ENCODE measurements around the gene CHST12.

The CHST12 gene

DNA sequence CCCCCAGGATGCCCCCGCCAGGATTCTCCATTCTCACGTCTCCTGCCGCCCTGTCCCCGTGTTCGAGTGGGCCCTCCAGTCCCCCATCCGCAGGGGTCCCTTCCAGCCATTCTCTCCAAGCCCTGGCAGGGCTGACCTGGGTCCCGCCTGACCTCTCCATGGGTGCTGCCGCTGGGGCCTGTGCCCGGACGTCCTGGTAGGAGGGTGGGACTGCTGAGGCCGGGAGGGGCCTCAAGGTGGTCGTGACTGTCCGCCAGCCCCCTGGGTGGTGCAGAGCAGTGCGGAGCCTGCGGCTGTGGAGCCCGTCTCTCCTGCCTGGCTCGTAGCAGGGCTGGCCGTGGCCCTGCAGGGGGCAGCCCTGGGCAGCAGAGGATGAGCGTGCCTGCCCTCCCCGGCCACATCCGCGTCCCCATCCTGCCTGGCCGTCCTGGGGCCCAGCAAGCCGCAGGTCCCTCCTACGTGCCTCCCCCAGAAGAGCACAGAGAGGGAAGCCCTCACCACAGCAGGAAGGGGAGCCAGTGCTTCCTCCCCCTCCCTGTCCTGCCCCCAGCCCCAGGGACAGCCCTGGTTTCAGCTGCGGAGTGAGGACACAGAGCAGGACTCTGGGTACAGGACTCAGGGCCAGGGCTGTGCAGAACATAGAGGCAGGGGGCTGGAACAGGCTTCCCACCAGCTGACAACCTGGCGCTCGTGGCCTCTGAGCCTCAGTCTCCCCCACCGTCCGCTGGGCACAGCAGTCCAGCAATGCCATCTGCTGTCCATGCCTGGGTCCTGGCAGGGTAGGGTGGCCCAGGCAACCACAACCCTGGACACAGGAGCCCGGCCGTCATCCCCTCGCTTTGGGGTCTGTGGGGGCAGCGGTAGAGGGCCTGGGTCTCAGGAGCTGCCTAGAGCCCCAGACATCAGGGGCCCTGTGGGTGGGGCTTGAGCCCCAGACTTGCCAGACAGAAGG is 74.3 kb downstream of the CHST12 start:
- Histone ChIP-seq H3K27me3 (replicated peaks in 2 of 5; ENCODE audit: control insufficient read depth in 4 of 5, insufficient read depth in 5 of 5, low read length in 4 of 5) (no peaks in the 10 kb centered on the region), H3K9me3 (ENCODE audit: control extremely low read depth in 1 of 5, control insufficient read depth in 4 of 5, insufficient read depth in 2 of 5, low read depth in 1 of 5, low read length in 4 of 5) (no peaks in the 10 kb centered on the region), H3K4me3 (ENCODE audit: control insufficient read depth in 1 of 7, extremely low read depth in 1 of 7, insufficient read depth in 4 of 7, low read depth in 2 of 7, low read length in 6 of 7) (peak overlapping the region in 4 of 7 experiments; percentile 44 to 62 (median 50)), H3K36me3 (ENCODE audit: control insufficient read depth in 4 of 4, insufficient read depth in 4 of 4, low read length in 3 of 4) (no peaks in the 10 kb centered on the region), H3K27ac (ENCODE audit: insufficient read depth in 1 of 2, low read depth in 1 of 2, low read length in 2 of 2, poor library complexity in 1 of 2, severe bottlenecking in 2 of 2) (no peak overlapping the region), H3K4me1 (ENCODE audit: control extremely low read depth in 1 of 4, control insufficient read depth in 4 of 4, insufficient read depth in 4 of 4, low read length in 3 of 4) (peaks cover 0 to 29% (median 21%) of the 10 kb centered on the region in 4 experiments)
- ChIA-PET POLR2A (interaction anchor here (0.6 to 0.8 kb wide), 3 partner anchors 31 to 52 kb away, joined by 3 to 4 read pairs (median 3); no protein-coding TSS in a partner anchor), CTCF (interaction anchor here (0.7 to 3.2 kb wide), 14 partner anchors 10 to 181 kb away, joined by 3 to 11 read pairs (median 4); no protein-coding TSS in a partner anchor)
- 20% methylated on average over 32 of the region's 34 CpGs for WGBS (ENCODE audit: insufficient coverage)
- DNase-seq = peak; percentile 71 to 92 (median 89)

DNA sequence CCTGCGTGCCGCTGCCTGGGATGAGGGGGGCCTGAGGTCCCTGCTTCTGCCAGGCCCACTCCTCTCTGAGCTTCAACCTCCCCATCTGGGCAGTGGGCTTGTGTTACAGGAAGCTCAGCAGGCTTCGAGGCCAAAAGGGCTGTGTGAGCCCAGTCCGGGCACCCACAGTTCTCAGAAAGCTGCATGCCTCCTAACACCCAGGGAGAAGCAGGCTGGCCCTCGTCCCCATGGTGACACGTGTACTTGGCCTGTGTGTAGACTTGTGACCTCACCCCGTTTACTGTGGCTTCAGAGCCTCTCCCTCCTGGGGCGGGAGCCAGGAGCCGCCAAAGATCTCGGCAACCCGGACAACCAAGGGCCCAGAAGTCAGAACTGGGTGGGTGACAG is 75.0 kb downstream of the CHST12 start:
- Histone ChIP-seq H3K27ac (ENCODE audit: insufficient read depth in 1 of 2, low read depth in 1 of 2, low read length in 2 of 2, poor library complexity in 1 of 2, severe bottlenecking in 2 of 2) (no peak overlapping the region), H3K36me3 (ENCODE audit: control insufficient read depth in 4 of 4, insufficient read depth in 4 of 4, low read length in 3 of 4) (no peaks in the 10 kb centered on the region), H3K27me3 (replicated peaks in 2 of 5; ENCODE audit: control insufficient read depth in 4 of 5, insufficient read depth in 5 of 5, low read length in 4 of 5) (no peaks in the 10 kb centered on the region), H3K9me3 (ENCODE audit: control extremely low read depth in 1 of 5, control insufficient read depth in 4 of 5, insufficient read depth in 2 of 5, low read depth in 1 of 5, low read length in 4 of 5) (peaks cover 0 to 4% (median 0%) of the 10 kb centered on the region in 5 experiments), H3K4me1 (ENCODE audit: control extremely low read depth in 1 of 4, control insufficient read depth in 4 of 4, insufficient read depth in 4 of 4, low read length in 3 of 4) (peaks cover 0 to 29% (median 21%) of the 10 kb centered on the region in 4 experiments), H3K4me3 (ENCODE audit: control insufficient read depth in 1 of 7, extremely low read depth in 1 of 7, insufficient read depth in 4 of 7, low read depth in 2 of 7, low read length in 6 of 7) (peak overlapping the region in 1 of 7 experiments; percentile 62)
- CTCF ChIA-PET = interaction anchor here (0.7 to 3.2 kb wide), 14 partner anchors 10 to 180 kb away, joined by 3 to 11 read pairs (median 4); no protein-coding TSS in a partner anchor
- POLR2A ChIA-PET = interaction anchor here (0.6 to 1.1 kb wide), 4 partner anchors 30 to 52 kb away, joined by 3 to 4 read pairs (median 4); no protein-coding TSS in a partner anchor
- WGBS (ENCODE audit: insufficient coverage) = 42% methylated on average over 8 of the region's 11 CpGs
- peak; percentile 14 to 71 (median 61) for DNase-seq

DNA sequence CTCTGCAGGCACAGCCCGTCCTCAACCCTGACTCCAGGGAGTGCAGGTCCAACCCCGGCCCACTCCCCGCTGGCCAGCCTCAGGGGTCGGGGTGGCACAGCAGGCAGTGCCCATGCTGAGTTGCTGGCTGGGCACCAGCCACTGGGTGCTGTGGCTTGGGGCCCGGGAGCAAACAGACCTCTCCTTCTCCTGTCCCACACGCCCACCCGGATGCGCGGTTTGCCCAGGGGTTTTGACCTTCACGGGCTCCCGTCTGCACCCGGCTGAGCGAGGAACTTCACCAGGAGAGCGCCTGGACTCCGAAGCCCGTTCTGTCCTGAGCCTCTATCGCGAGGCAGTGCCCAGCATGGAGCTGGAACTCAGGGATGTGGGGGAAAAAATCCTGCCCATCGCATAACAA is 75.4 kb downstream of the CHST12 start:
- no peaks in the 10 kb centered on the region for H3K27me3 ChIP-seq (replicated peaks in 2 of 5; ENCODE audit: control insufficient read depth in 4 of 5, insufficient read depth in 5 of 5, low read length in 4 of 5)
- no peak overlapping the region for H3K4me3 ChIP-seq (ENCODE audit: control insufficient read depth in 1 of 7, extremely low read depth in 1 of 7, insufficient read depth in 4 of 7, low read depth in 2 of 7, low read length in 6 of 7)
- WGBS (ENCODE audit: insufficient coverage) = 86% methylated on average over 5 of the region's 19 CpGs
- peaks cover 0 to 29% (median 21%) of the 10 kb centered on the region in 4 experiments for H3K4me1 ChIP-seq (ENCODE audit: control extremely low read depth in 1 of 4, control insufficient read depth in 4 of 4, insufficient read depth in 4 of 4, low read length in 3 of 4)
- no peak for DNase-seq
- H3K27ac ChIP-seq (ENCODE audit: insufficient read depth in 1 of 2, low read depth in 1 of 2, low read length in 2 of 2, poor library complexity in 1 of 2, severe bottlenecking in 2 of 2) = no peak overlapping the region
- H3K36me3 ChIP-seq (ENCODE audit: control insufficient read depth in 4 of 4, insufficient read depth in 4 of 4, low read length in 3 of 4) = no peaks in the 10 kb centered on the region
- peaks cover 0 to 4% (median 0%) of the 10 kb centered on the region in 5 experiments for H3K9me3 ChIP-seq (ENCODE audit: control extremely low read depth in 1 of 5, control insufficient read depth in 4 of 5, insufficient read depth in 2 of 5, low read depth in 1 of 5, low read length in 4 of 5)
- ChIA-PET POLR2A (interaction anchor here (0.7 to 1.1 kb wide), 2 partner anchors 32 to 51 kb away, joined by 3 to 4 read pairs; no protein-coding TSS in a partner anchor), CTCF (interaction anchor here (0.9 to 3.2 kb wide), 11 partner anchors 9 to 180 kb away, joined by 3 to 11 read pairs (median 4); no protein-coding TSS in a partner anchor)

DNA sequence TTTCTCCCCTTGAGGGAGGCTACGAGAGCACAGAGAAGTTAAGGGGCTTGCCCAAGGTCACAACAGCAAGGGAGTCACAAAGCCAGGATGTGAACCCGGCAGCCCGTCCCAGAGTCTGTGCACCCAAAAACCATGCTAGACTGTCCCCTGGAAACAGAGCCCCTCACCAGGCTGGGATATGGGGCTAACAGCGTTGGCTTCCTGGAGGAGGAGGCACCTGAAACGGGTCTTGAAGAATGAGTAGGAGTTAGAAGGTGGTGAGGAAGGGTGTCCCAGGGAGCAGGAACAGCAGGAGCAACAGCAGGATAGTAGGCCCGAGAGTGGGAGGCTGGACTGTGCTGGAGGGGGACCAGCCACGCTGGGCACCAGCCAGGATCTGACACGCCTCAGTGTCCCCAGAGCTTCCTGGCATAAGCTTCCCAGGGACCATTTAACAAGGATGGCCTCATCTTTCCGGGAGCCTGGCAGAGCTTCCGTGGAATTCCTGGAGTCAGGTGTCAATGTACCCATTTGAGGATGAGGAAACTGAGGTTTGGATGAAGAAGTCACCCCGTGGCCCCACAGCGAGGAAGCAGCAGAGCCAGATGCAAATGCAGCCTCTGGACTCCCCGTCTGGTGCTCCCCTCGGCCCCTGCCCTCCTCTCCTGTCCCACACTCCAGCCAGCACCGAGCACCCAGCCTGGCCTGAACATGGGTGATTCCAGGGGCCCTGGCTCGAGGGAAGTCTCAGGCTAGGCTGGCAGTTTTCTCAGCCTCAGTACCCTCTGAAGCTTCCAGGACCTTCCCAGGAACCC is 76.1 kb downstream of the CHST12 start:
- peaks cover 0 to 25% (median 21%) of the 10 kb centered on the region in 4 experiments for H3K4me1 ChIP-seq (ENCODE audit: control extremely low read depth in 1 of 4, control insufficient read depth in 4 of 4, insufficient read depth in 4 of 4, low read length in 3 of 4)
- no peaks in the 10 kb centered on the region for H3K36me3 ChIP-seq (ENCODE audit: control insufficient read depth in 4 of 4, insufficient read depth in 4 of 4, low read length in 3 of 4)
- POLR2A ChIA-PET = interaction anchor here (1.1 kb wide), 1 partner anchor 32 kb away, joined by 4 read pairs; no protein-coding TSS in a partner anchor
- CTCF ChIA-PET = interaction anchor here (1.0 to 3.2 kb wide), 11 partner anchors 9 to 129 kb away, joined by 3 to 11 read pairs (median 4); no protein-coding TSS in a partner anchor
- H3K27ac ChIP-seq (ENCODE audit: insufficient read depth in 1 of 2, low read depth in 1 of 2, low read length in 2 of 2, poor library complexity in 1 of 2, severe bottlenecking in 2 of 2) = no peak overlapping the region
- no peak overlapping the region for H3K4me3 ChIP-seq (ENCODE audit: control insufficient read depth in 1 of 7, extremely low read depth in 1 of 7, insufficient read depth in 4 of 7, low read depth in 2 of 7, low read length in 6 of 7)
- 92% methylated on average over 15 of the region's 16 CpGs for WGBS (ENCODE audit: insufficient coverage)
- no peak for DNase-seq
- peaks cover 0 to 4% (median 0%) of the 10 kb centered on the region in 5 experiments for H3K9me3 ChIP-seq (ENCODE audit: control extremely low read depth in 1 of 5, control insufficient read depth in 4 of 5, insufficient read depth in 2 of 5, low read depth in 1 of 5, low read length in 4 of 5)
- no peaks in the 10 kb centered on the region for H3K27me3 ChIP-seq (replicated peaks in 2 of 5; ENCODE audit: control insufficient read depth in 4 of 5, insufficient read depth in 5 of 5, low read length in 4 of 5)

DNA sequence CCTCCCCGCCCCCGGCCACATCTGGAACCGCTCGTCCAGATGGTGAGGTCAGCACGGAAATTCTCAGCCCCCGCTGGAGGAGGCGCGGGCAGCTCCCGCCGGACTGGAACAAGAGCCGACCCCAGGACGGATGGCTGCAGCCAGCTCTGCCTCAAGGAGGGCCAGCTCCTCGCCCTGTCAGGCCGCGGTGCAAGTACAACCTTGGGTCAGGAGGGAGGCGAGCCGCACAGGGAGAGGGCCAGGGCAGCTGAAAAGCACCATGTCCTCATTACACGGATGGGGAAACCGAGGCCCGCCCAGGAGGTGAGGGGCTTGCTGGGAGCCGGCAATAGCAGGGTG is 76.6 kb downstream of the CHST12 start:
- Histone ChIP-seq H3K4me3 (ENCODE audit: control insufficient read depth in 1 of 7, extremely low read depth in 1 of 7, insufficient read depth in 4 of 7, low read depth in 2 of 7, low read length in 6 of 7) (no peak overlapping the region), H3K36me3 (ENCODE audit: control insufficient read depth in 4 of 4, insufficient read depth in 4 of 4, low read length in 3 of 4) (no peaks in the 10 kb centered on the region), H3K27me3 (replicated peaks in 2 of 5; ENCODE audit: control insufficient read depth in 4 of 5, insufficient read depth in 5 of 5, low read length in 4 of 5) (no peaks in the 10 kb centered on the region), H3K4me1 (ENCODE audit: control extremely low read depth in 1 of 4, control insufficient read depth in 4 of 4, insufficient read depth in 4 of 4, low read length in 3 of 4) (peaks cover 0 to 31% (median 21%) of the 10 kb centered on the region in 4 experiments), H3K27ac (ENCODE audit: insufficient read depth in 1 of 2, low read depth in 1 of 2, low read length in 2 of 2, poor library complexity in 1 of 2, severe bottlenecking in 2 of 2) (no peak overlapping the region), H3K9me3 (ENCODE audit: control extremely low read depth in 1 of 5, control insufficient read depth in 4 of 5, insufficient read depth in 2 of 5, low read depth in 1 of 5, low read length in 4 of 5) (peaks cover 0 to 4% (median 0%) of the 10 kb centered on the region in 5 experiments)
- WGBS (ENCODE audit: insufficient coverage) = 90% methylated on average over 19 of the region's 21 CpGs
- ChIA-PET POLR2A (no interaction called here), CTCF (interaction anchor here (1.0 to 3.2 kb wide), 10 partner anchors 8 to 169 kb away, joined by 3 to 11 read pairs (median 3); no protein-coding TSS in a partner anchor)
- DNase-seq = no peak

DNA sequence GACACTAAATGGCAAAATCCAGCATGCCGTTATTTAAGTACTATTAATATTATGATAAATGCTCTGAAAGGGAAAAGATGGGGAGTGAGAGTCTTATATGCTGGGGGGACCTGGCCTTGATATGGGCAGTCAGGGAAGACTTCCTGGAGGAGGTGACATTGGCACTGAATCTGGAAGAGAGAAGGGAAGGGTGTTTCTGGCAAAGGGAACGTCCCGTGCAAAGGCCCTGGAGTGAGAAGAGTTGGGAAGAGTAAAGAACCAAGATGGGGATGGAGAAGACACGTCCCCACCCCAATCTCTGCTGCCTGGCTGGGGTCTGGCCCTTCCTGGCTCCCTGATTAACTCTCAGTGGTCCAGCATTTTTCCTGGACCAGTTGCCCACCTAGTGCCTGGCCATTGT is 77.8 kb downstream of the CHST12 start:
- no peaks in the 10 kb centered on the region for H3K27me3 ChIP-seq (replicated peaks in 2 of 5; ENCODE audit: control insufficient read depth in 4 of 5, insufficient read depth in 5 of 5, low read length in 4 of 5)
- no peaks in the 10 kb centered on the region for H3K36me3 ChIP-seq (ENCODE audit: control insufficient read depth in 4 of 4, insufficient read depth in 4 of 4, low read length in 3 of 4)
- ChIA-PET POLR2A (no interaction called here), CTCF (interaction anchor here (1.0 to 1.5 kb wide), 5 partner anchors 11 to 168 kb away, joined by 3 read pairs; no protein-coding TSS in a partner anchor)
- H3K4me1 ChIP-seq (ENCODE audit: control extremely low read depth in 1 of 4, control insufficient read depth in 4 of 4, insufficient read depth in 4 of 4, low read length in 3 of 4) = peaks cover 0 to 31% (median 21%) of the 10 kb centered on the region in 4 experiments
- no peak overlapping the region for H3K27ac ChIP-seq (ENCODE audit: insufficient read depth in 1 of 2, low read depth in 1 of 2, low read length in 2 of 2, poor library complexity in 1 of 2, severe bottlenecking in 2 of 2)
- no peak overlapping the region for H3K4me3 ChIP-seq (ENCODE audit: control insufficient read depth in 1 of 7, extremely low read depth in 1 of 7, insufficient read depth in 4 of 7, low read depth in 2 of 7, low read length in 6 of 7)
- 93% methylated on average over 3 of the region's 4 CpGs for WGBS (ENCODE audit: insufficient coverage)
- peaks cover 0 to 4% (median 0%) of the 10 kb centered on the region in 5 experiments for H3K9me3 ChIP-seq (ENCODE audit: control extremely low read depth in 1 of 5, control insufficient read depth in 4 of 5, insufficient read depth in 2 of 5, low read depth in 1 of 5, low read length in 4 of 5)
- DNase-seq = no peak

All from common myeloid progenitor, CD34-positive (primary cell).